Tibial nerve (tissue), 4 donors: ENCODE results near the gene ST3GAL4.

ENCODE experiments used
- EP300 ChIP-seq, 2 donors: sonication (generic); formaldehyde crosslinking; IDR thresholded peaks; one replicate each; pipeline ENCODE4 v1.6.1; 2017; ENCODE audit warnings: antibody characterized with exemption in 2 of 2, mild to moderate bottlenecking in 1 of 2
- POLR2A ChIP-seq, 2 donors: fragments of 450-650 bp; IDR thresholded peaks; one replicate each; pipeline ENCODE4 v1.6.1; 2017; ENCODE audit warnings: antibody characterized with exemption in 2 of 2, mild to moderate bottlenecking in 2 of 2, moderate library complexity in 2 of 2
- TF ChIP-seq, protein P1 (sequence below), 5 experiments: fragments of 200-600 bp in 3 of 5; fragments of 450-650 bp in 2 of 5; sonication (generic) in 3 of 5; IDR thresholded peaks; one replicate each; pipeline ENCODE4 v1.5.1; 2016 to 2019; ENCODE audit warnings: antibody characterized with exemption in 5 of 5, mild to moderate bottlenecking in 3 of 5, moderate library complexity in 2 of 5

DNA sequence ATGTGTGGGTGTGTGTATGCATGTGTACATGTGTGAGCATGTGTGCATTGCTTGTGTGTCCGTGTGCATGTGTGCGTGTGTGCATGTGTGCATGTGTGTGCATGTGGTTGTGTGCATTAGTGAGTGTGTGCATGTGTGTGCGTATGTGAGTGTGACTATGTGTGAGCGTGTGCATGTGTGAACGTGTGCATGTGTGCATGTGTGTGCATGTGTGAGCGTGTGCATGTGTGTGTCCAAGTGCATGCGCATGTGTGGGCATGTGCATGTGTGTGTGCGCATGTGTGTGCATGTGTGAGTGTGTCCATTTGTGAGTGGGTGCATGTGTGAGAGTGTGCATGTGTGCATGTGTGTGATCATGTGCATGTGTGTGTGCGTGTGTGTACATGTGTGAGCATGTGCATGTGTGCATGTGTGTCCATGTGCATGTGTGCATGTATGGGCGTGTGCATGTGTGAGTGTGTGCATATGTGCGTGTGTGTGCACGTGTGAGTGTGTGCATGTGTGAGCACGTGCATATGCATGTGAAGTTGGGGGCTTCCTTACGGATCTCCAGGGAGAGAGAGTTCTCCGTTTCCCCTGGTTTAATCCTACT lies 95.8 kb downstream of the ST3GAL4 start:
- TF ChIP-seq, protein P1, sequence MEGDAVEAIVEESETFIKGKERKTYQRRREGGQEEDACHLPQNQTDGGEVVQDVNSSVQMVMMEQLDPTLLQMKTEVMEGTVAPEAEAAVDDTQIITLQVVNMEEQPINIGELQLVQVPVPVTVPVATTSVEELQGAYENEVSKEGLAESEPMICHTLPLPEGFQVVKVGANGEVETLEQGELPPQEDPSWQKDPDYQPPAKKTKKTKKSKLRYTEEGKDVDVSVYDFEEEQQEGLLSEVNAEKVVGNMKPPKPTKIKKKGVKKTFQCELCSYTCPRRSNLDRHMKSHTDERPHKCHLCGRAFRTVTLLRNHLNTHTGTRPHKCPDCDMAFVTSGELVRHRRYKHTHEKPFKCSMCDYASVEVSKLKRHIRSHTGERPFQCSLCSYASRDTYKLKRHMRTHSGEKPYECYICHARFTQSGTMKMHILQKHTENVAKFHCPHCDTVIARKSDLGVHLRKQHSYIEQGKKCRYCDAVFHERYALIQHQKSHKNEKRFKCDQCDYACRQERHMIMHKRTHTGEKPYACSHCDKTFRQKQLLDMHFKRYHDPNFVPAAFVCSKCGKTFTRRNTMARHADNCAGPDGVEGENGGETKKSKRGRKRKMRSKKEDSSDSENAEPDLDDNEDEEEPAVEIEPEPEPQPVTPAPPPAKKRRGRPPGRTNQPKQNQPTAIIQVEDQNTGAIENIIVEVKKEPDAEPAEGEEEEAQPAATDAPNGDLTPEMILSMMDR (IDR thresholded peaks at IDR 0.05) = no peak
- TF ChIP-seq POLR2A (IDR thresholded peaks at IDR 0.05) = no peak
- TF ChIP-seq EP300 (IDR thresholded peaks at IDR 0.05) = no peak
